ENCODE measurements around the gene RAET1L. TPM values are rescaled to one million over a fixed set of nuclear protein-coding genes. Genes with fewer than 3 reads are reported as not detected.

The RAET1L gene
- total and polyA plus RNA-seq, 2 of the 4 experiments (the other 2 are of a cell fraction) = not detected

DNA sequence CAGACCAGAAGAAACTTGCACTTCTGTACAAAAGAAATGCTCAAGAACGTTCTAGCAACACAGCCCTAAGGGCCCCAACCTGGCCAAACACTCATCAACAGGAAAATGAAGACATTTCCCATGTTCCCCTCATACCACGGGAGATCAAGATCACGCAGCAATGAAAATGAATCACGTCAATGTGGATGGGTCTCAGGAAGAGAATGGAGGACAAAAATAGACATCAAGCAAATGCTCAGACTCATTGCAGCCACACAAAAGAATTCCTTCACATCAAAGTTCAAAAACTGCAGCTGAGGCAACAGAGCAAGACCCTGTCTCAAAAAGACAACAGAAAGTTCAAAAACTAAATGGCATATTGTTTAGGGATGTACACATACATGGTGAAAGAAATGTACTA, 25.5 kb upstream of the RAET1L start:
- Histone ChIP-seq H3K56ac (ENCODE audit: extremely low read depth, insufficient read depth, low read length) (no peak overlapping the region), H3K9me1 (ENCODE audit: insufficient read depth, low read length) (no peaks in the 10 kb centered on the region), H3K14ac (replicated peaks; ENCODE audit: low read depth, low read length) (no peak overlapping the region), H4K91ac (ENCODE audit: insufficient read depth, low read depth, low read length) (no peak overlapping the region), H4K20me1 (ENCODE audit: insufficient read depth, low read length) (no peaks in the 10 kb centered on the region), H3K23ac (ENCODE audit: low read depth, low read length) (no peak overlapping the region), H3K79me1 (ENCODE audit: low read depth in 1 of 2, low read length in 2 of 2) (no peaks in the 10 kb centered on the region), H2BK120ac (ENCODE audit: low read depth, low read length) (no peak overlapping the region), H2AK5ac (ENCODE audit: low read depth, low read length) (no peak overlapping the region), H2AFZ (replicated peaks; ENCODE audit: low read length, poor library complexity) (no peak overlapping the region), H3K27me3 (ENCODE audit: control insufficient read depth, insufficient read depth, low read length) (peaks cover 55% of the 10 kb centered on the region), H2BK5ac (ENCODE audit: low read depth, low read length, poor library complexity, severe bottlenecking) (no peak overlapping the region), H4K8ac (ENCODE audit: low read depth in 2 of 2, low read length in 2 of 2) (no peak overlapping the region), H4K5ac (ENCODE audit: low read depth, low read length) (no peak overlapping the region), H3K27ac (ENCODE audit: insufficient read depth, low read length) (no peak overlapping the region), H2BK15ac (ENCODE audit: low read depth, low read length) (no peak overlapping the region), H3K4ac (ENCODE audit: low read depth, low read length) (no peak overlapping the region), H3K4me2 (ENCODE audit: low read depth, low read length) (no peak overlapping the region), H3K9ac (ENCODE audit: low read depth, low read length) (no peak overlapping the region), H3K4me1 (ENCODE audit: control insufficient read depth, insufficient read depth, low read length) (no peaks in the 10 kb centered on the region), H3K9me3 (ENCODE audit: control insufficient read depth, insufficient read depth, low read length) (no peaks in the 10 kb centered on the region), H2BK20ac (ENCODE audit: low read depth, low read length) (no peak overlapping the region), H3K18ac (ENCODE audit: low read depth, low read length) (no peak overlapping the region), H3K4me3 (ENCODE audit: insufficient read depth, low read depth, low read length) (no peak overlapping the region), H3K36me3 (ENCODE audit: control insufficient read depth, insufficient read depth, low read length) (no peaks in the 10 kb centered on the region), H2AK9ac (replicated peaks; ENCODE audit: low read depth, low read length, poor library complexity) (no peak overlapping the region)
- ATAC-seq (ENCODE audit: low read depth) (no peak), DNase-seq (no peak)
- in situ Hi-C loops (cut with MboI; ENCODE audit: low sequenced_read_pairs) = no loop called here
- ChIA-PET CTCF (no interaction called here), POLR2A (ENCODE audit: unreplicated experiment) (no interaction called here)
- intact Hi-C loops (cut with micrococcal nuclease) = no loop called here
- no CpG with 5 or more reads among the region's 4 CpGs for WGBS, 2 experiments (ENCODE audit: extremely low coverage in 2 of 2, insufficient read length in 1 of 2)
- no peak for TF ChIP-seq MAFK (IDR thresholded peaks at IDR 0.05; ENCODE audit: low read depth, low read length)
- TF ChIP-seq CEBPB (IDR thresholded peaks at IDR 0.05; ENCODE audit: low read depth, low read length) = no peak
- TF ChIP-seq, protein P1, sequence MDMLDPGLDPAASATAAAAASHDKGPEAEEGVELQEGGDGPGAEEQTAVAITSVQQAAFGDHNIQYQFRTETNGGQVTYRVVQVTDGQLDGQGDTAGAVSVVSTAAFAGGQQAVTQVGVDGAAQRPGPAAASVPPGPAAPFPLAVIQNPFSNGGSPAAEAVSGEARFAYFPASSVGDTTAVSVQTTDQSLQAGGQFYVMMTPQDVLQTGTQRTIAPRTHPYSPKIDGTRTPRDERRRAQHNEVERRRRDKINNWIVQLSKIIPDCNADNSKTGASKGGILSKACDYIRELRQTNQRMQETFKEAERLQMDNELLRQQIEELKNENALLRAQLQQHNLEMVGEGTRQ (IDR thresholded peaks at IDR 0.05; ENCODE audit: low read depth, low read length) = no peak
- no peak for TF ChIP-seq MAZ (IDR thresholded peaks at IDR 0.05; ENCODE audit: borderline replicate concordance, low read depth, low read length)
- TF ChIP-seq FOS (IDR thresholded peaks at IDR 0.05; ENCODE audit: low read depth, low read length) = no peak
- no peak for TF ChIP-seq SMC3 (IDR thresholded peaks at IDR 0.05; ENCODE audit: low read depth, low read length)
- no peak for TF ChIP-seq RAD21 (IDR thresholded peaks at IDR 0.05; ENCODE audit: low read length)
- TF ChIP-seq RFX5 (IDR thresholded peaks at IDR 0.05; ENCODE audit: low read depth, low read length) = no peak
- no peak for TF ChIP-seq MXI1 (IDR thresholded peaks at IDR 0.05; ENCODE audit: borderline replicate concordance, low read depth, low read length)
- TF ChIP-seq, protein P2, sequence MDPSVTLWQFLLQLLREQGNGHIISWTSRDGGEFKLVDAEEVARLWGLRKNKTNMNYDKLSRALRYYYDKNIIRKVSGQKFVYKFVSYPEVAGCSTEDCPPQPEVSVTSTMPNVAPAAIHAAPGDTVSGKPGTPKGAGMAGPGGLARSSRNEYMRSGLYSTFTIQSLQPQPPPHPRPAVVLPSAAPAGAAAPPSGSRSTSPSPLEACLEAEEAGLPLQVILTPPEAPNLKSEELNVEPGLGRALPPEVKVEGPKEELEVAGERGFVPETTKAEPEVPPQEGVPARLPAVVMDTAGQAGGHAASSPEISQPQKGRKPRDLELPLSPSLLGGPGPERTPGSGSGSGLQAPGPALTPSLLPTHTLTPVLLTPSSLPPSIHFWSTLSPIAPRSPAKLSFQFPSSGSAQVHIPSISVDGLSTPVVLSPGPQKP (IDR thresholded peaks at IDR 0.05; ENCODE audit: borderline replicate concordance, low read depth, low read length) = no peak
- dilution Hi-C loops (cut with HindIII; ENCODE audit: low sequenced_read_pairs, unreplicated experiment) = no loop called here
- no TSS peak for BruUV-seq (replicated peaks)

All from IMR-90 (cell line).